PC-9 (cell line): ENCODE data around the gene TEPSIN.

Experiments
- EZH2 ChIP-seq: fragments of 200-600 bp; sonication (generic); IDR thresholded peaks from 2 replicates; pipeline ENCODE4 v1.8.0; 2017; ENCODE audit warnings: antibody characterized with exemption, low read depth
- TF ChIP-seq, protein P1 (sequence below): fragments of 200-600 bp; sonication (generic); conservative IDR thresholded peaks from 2 replicates; pipeline ENCODE4 v1.6.1; 2017; ENCODE audit warnings: mixed run types, antibody characterized with exemption, mild to moderate bottlenecking, moderate library complexity

DNA sequence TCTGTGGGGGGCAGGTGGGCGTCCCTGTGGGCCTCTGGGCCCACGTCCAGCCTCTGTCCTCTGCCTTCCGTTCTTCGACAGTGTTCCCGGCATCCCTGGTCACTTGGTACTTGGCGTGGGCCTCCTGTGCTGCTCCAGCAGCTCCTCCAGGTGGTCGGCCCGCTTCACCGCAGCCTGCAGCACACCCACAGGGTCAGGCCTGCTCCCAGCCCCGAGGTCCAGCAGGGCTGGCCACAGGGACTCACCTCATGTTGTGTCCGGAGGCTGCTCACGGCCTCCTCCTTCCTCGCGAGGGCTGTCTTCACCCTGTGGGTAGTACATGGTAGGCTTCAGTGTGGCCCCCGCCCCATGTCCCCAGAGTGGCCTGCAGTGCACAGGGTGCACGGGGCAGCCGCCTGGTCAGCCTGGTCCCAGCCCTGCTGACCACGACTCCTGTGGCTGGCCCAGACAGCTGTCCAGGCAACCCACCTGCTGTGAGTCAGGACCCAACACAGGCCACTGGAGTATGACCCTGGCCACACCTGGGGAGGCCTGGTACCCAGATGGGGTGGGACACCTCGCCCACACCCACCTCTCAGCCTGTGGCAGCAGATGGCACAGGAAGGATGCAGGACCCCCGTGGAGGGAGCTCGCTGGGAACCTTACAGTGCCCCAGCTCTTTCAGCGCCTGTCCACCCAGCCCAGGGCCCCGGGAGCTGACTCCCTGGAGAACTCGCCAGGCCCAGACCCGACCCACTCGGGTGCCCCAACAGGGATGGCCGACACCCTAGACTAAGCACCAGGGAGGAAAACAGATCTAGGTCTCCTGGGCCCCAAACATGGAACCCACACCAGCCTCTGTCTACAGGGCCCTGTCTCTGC lies 49.0 kb downstream of the TEPSIN start:
- TF ChIP-seq, protein P1, sequence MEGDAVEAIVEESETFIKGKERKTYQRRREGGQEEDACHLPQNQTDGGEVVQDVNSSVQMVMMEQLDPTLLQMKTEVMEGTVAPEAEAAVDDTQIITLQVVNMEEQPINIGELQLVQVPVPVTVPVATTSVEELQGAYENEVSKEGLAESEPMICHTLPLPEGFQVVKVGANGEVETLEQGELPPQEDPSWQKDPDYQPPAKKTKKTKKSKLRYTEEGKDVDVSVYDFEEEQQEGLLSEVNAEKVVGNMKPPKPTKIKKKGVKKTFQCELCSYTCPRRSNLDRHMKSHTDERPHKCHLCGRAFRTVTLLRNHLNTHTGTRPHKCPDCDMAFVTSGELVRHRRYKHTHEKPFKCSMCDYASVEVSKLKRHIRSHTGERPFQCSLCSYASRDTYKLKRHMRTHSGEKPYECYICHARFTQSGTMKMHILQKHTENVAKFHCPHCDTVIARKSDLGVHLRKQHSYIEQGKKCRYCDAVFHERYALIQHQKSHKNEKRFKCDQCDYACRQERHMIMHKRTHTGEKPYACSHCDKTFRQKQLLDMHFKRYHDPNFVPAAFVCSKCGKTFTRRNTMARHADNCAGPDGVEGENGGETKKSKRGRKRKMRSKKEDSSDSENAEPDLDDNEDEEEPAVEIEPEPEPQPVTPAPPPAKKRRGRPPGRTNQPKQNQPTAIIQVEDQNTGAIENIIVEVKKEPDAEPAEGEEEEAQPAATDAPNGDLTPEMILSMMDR = peak; percentile 26; the same call in 1 of the 2 replicates
- no peak for TF ChIP-seq EZH2
